Mucosa of gallbladder (tissue), 1 donor: ENCODE measurements around the gene STAM2. TPM values are rescaled to one million over a fixed set of nuclear protein-coding genes. Genes with fewer than 3 reads are reported as not detected.
"Not testable (repeated sequence)": the region's sequence is repeated elsewhere in the genome, so short reads cannot be mapped to it uniquely, and the experiment has no call there.

Experiments
- DNase-seq: peaks from one replicate; pipeline ENCODE4 v3.0.0-alpha.2; 2020; ENCODE audit warnings: low spot score
- total RNA-seq: library from RNA; stranded (reverse); gene quantifications from one replicate; pipeline ENCODE4 v1.2.1, GENCODE V29; 2021
- donor health status: DM: no; HTN: no; CAD: no.

STAM2 gene
- total RNA-seq, 1 donor from 2014 or later: 31.6 TPM

DNA sequence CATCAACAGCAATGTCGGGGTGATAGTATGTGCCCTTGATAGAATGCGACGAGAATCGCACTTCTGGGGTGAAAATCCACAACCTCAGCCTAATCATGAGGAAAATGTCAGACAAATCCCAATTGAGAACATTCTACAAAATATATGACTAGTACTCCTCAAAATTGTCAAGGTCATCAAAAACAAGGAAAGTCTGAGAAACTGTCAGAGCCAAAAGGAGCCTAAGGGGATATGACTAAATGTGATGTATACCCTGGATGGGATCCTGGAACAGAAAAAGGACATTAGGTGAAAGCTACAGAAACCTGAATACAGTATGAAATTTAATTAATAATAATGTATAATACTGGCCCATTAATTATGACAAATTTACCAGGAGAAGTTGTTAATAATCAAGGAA lies 69.1 kb downstream of the STAM2 start:
- no peak for DNase-seq

DNA sequence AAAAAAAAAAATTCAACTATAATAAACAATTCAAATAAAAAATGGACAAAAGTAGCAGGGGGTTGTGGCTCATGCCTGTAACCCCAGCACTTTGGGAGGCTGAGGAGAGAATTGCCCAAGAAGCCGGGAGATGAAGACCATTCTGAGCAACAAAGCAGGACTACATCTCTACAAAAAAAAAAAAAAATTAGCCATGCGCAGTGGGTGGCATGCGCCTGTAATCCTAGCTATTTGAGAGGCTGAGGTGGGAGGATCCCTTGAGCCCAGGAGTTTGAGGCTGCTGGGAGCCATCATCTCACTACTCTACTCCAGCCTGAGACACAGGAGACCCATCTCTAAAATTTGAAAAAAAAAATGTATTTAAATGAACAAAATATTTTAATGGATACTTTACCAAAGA lies 72.3 kb downstream of the STAM2 start:
- no peak for DNase-seq

DNA sequence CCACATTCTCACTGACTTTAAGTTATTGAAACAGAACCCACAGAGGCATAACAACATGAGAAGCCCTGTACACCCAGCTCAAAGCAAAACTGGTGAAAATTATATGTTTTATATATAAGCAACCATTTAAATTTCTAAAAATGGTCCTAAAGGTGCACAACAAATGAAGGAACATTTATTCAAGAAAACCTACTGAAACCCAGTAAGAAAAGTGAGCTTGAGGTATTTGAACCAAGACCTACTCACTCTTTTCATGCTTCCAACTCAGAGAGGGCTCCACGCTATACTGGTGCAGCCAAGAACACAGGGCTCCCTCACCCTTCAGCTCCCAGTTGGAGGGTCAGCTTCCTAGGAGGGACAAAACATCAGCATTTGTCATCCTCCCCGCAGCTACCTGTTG lies 74.6 kb downstream of the STAM2 start:
- DNase-seq: no peak

DNA sequence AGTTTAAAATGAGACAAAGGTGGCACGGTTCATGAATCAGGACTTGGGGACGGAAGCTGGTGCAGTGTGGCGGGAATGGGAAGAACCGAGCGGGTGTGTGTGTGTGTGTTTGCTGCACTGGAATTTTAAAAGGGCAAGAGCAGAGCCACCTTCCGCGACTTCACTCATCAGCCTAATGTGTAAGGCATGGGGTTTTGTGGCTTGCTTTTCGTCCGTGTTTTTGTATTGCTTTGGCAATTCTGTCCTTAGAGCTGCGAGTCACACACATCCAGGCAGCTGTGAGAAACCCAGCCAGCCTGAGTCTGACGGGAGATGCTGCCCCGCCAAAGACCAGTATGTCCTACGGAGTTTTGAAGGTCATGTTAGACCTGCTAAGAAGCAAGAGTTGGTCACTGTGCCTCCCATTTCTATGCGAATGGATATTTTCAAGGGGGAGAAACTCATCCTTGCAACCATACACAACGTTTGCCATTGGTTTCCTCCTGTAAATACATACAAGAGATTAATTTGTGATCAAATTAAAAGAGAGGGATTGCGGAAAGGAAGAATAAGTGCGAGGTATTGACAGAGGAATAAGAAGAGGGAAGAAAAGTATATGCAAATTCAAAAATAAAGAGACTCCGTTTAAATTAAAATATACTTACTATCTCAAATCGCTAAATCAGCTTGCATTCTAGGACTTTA lies 76.1 kb downstream of the STAM2 start:
- no peak for DNase-seq

DNA sequence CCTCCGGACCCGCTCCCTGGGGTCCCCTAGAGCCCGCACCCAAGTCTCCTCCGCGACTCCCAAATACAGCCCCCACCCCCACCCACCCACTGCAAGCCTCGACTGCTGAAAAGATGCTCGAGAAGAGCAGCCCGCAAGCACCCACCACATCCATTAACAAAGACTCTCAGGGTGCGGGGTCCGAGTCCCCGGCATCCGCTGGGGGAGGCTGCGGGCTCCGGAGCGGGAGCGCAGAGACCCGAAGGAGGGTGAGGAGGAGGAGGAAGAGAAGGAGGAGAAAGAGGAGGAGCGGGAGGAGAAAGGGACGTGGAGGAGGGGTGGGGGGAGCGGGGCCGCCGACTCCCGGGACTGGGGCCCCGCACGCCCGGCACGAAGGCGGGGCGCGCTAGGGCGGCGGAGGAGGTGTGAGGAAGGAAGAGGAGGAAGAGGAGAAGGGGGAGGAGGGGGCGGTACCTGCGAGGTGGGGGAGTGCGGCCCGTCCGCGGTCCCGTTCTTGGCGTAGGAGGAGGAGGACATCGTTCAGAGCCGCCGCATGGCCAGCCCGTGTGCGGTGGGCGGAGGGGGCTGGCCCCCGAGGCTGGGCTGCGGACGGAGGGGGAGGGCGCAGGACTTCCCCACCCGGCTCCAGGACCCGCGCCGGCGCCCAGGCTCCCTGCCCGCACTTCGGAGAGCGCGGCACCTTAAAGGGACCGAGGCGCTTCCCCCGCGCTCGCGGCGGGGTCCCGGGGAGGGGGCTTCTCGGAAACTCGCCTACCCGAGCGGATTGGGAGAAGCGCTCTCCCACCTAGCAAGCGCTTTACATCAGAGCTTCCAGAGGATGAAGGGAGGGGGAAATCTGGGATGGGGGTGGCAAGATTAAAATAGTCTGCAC lies 76.8 kb downstream of the STAM2 start, which contains the start of gene CACNB4:
Gene CACNB4 (minus strand): TSS at position 549 of the 871 bp plus-strand sequence.
- no peak for DNase-seq

DNA sequence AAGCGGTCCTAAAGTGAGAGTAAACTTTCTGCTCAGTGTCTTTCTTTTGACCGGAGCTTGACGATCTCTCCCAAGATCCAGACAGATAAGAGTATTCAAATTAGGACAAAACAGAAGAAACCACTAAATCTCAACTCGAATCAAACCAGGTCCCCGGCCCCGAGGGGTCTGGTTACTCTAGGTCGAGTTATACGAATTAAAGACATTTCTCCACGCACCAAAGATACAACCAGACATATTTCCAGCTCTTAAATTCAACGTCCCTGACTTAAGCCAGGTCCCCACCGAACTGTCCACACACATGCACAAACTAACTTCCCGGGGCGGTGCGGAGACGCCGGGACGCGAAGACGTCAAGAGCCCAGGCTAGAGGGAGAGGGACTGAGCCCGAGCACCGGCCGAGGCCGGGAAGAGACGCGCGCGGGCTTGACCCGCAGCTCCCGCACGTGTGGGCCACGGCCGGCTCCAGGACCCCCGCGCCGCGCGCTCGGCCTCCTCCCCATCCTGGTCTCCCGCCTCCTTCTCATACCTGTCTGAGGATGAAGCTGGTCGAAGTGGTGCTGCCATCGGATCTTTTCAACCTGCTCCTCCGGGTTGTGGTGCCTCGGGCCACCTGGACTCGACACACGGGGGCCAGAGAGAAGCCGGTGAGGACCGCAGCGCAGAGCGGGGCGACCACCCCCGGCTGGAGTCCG lies 77.6 kb downstream of the STAM2 start:
- DNase-seq: no peak

DNA sequence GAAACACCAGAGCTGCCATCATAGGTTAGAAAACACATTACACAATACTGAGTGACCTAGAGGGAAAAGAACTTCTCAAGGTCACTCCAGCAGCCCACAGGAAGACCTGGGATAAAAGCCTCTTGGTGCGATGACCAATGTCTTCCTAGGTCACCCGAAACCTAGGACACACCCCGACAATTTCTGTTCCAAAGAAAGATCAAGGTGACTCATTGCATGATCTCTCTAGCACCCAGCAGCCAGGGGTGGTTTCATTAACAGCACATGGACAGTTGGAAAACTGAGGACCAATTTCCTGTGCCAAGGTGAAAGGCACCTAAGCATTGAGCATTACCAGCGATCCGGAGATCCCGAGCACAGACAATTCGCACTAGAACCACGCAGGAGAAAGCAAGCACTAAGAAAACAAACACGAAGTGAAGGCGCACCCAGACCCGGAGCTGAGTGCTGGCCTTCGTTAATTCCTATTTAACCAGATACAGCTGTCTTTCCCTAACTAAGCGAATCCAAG lies 78.2 kb downstream of the STAM2 start:
- DNase-seq: no peak

DNA sequence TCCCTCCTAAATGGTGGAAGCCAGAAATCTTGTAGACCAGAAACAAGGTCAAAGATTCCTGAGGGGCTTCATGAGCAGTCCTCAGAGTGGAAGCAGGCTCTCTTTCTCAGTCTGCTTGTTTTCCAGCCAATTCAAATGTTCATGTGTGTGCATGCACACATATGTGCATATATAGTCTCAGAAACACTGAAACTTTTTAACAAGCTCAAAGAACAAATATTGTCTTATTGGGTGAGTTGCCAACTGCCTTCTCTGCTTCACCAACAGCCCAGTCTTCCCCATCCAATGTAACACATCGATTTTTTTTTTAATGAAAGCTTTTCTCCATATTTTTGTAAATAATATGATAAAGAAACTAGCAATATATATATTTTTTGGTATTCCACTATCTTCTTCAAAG lies 80.4 kb downstream of the STAM2 start:
- no peak for DNase-seq

DNA sequence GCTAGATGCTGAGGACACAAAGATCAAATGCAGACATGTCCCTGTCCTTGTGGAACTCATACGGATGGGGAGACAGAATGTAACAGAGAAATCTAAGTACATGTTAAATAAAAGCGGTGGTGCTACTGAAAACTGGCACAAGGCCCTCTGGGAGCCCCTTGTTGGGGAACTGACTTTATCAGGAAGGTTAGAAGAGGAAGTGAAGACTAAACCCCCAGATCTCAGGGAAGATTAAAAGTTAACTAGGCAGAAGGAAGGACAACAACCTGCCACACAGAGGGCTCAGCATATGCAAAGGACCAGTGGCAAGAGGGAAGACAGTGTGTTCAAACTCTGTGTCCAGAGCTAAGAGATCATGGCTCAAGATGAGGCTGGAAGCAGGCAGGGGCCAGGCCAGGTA lies 81.5 kb downstream of the STAM2 start:
- no peak for DNase-seq

DNA sequence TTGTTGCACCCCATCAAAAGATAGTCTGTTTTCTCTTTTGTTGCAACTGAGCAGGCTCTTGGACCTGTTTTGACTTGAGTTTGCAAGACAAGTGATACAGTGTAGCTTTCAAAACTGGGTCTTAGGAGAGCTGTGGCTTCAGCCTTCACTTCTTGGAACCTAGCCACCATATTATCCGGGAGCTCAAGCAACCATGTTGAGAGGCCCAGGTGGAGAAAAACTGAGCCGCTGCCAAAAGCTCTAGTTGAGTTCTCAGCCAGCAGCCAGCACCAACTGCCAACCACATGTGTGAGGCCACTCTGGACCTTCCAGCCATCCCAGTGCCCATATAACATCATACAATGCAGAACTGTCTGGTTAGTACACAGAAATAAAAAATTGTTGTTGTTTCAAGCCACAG lies 82.1 kb downstream of the STAM2 start:
- no peak for DNase-seq

DNA sequence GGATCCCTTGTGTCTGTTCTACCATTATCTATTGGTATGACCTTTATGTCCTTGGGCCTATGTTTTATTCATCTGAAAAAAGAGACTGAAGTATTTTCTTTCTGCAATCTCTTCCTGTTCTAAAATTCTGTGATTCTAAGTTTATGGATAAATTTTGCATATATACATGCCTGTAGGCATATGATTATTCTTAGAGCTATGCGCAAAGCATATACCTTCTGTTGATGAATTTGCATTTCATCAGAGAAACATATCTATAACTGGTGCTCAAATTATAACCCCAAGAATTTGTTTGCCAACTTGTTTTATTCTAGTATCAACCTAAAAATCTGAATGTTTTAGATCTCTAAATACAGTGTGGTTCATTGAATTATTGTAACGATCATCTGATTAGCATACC lies 83.5 kb downstream of the STAM2 start:
- DNase-seq: no peak

DNA sequence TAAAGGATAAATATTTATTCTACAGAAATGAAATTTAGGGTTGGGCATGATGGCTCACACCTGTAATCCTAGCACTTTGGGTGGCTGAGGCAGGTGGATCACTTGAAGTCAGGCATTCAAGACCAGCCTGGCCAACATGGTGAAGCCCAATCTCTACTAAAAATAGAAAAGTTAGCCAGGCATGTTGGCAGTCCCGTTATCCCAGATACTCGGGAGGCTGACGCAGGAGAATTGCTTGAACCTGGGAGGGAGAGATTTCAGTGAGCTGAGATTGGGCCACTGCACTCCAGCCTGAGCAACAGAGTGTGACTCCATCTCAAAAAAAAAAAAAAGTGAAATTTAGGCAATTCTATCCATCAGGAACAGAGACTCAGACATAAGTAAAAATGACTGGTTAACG lies 84.8 kb downstream of the STAM2 start:
- DNase-seq: not testable (repeated sequence)

DNA sequence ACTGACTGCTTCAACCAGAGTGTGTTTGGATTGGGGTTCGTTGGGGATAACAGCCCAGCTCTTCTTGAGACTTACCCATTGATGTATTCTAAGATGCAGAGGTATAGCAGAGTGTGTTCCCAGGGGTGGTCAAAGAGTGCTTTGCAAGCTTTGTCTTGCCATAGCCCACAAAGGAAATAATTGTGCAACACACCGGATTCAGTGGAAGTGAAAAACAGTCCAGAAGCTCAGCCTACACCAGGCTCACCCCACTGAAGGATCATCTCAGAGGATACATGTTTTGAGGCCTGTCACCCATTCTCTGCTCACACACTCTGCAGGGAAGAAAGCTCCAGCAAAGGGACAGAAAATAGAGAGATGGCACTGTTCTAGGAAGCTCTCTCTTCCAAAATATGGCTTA lies 86.3 kb downstream of the STAM2 start:
- DNase-seq: no peak

DNA sequence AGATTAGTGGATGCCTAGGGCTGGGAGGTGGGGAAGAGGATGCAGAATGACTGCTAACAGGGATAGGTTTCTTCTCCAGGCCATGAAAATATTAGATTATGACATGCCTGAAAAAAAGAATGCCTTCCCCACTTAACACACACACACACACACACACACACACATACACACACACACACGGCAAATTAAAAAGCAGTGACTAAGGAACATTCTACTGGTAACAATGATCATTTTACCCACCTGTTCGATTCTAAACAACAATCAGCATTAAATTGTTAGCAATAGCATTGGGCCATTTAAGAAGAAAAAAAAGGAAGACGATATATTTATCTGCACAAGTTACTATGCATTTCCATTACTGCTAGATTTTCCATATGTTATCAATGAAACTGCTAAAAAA lies 87.6 kb downstream of the STAM2 start:
- no peak for DNase-seq

DNA sequence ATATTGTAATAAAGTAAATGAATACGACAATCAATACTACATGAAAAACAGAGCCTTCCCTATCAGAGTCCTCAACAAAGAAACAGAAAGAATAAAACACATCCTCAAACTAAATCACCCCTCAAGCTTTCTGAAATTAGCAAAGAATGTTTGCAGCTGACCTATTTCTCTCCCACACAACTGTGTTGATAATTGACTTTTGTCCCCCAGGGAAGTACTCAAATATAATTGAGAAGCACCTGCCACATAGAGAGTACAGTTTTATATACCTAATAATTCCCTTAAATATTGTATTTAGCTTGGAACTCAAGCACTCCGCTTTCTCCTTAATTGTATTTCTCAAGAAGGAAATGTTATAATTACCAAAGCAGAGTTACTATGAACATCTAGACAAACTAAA lies 89.3 kb downstream of the STAM2 start:
- no peak for DNase-seq

DNA sequence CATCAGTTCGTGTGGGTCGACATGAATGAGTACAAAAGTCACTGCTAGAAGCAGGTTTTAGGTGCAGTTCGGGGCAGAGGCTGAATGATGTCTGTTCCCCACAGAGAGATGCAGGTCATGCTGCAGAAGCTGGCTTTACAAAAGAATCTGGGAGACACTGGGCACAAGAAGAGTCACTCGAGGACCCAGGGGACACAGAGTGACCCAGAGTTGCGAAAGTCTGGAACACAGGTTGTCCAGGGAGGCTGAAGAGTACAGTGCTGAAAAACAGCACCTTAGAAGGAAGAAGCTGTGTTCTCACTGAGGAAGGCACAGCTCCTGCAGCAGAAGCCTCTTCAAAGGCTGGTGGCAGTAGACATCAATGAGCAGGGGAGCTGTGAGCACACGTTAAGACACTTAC lies 91.5 kb downstream of the STAM2 start:
- no peak for DNase-seq

DNA sequence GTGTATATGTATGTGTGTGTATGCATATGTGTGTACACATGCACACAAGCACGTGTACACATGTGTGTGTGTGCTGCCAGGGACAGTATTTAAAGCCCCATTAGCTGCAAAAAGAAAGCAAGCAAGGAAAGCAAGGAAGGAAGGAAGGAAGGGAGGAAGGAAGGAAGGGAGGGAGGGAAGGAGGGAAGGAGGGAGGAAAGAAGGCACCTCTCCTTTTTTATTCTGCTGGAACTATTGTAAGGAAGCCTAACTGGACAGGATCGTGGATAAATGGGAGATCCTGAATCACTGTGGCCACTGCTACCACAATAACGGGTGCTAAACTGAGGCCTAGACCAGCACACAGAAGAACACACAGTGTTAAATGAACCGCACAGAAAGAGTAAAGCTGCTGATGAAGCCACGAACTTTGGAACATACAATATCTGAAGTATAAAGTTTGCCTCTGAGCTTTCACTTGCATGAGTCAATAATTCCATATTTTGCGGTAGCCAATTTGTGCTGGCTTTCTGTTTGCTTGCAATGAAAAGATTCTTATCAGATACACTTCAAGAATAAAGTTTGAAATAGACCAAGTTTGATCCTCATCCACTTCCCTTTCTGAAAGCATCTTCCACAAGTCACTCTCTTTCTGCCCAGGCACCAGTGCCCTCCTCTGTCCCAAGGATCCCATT lies 92.2 kb downstream of the STAM2 start:
- no peak for DNase-seq

DNA sequence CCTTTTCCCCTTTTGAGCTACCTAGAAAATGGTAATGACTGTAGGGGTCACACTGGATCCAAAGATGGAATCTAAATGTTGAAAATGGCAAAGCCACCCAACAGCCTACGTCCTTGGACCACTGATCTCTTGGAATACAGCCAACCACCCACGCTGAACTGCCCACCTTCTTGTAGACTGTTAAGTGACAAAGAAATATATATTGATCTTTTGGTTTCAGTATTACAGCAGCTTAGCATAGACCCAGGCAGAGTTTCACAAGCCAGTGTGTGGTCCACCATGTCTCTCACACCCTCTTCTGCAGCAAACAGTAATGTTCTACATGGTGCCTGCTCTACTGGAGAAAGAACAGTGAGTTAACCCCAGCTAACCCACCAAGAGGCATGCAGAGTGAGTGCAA lies 96.9 kb downstream of the STAM2 start:
- no peak for DNase-seq

DNA sequence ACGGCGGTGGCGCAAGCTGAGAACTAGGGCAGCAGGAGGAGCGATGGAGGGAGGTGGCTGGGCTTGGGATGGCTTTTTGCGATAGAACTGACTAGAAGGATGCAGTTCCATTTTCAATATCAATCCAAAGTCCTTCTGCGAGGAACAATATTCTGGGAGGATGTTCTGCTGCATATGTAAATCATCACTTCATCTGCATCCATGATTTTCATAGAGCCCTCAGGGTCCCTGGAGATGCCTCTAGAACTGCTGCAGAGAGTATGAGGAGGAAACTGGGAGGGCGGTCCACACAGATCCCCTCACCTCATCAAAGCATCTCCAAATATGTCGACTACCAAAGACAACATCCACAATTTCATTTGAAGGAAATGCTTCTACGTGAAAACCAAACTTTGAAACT lies 97.5 kb downstream of the STAM2 start:
- DNase-seq: no peak

DNA sequence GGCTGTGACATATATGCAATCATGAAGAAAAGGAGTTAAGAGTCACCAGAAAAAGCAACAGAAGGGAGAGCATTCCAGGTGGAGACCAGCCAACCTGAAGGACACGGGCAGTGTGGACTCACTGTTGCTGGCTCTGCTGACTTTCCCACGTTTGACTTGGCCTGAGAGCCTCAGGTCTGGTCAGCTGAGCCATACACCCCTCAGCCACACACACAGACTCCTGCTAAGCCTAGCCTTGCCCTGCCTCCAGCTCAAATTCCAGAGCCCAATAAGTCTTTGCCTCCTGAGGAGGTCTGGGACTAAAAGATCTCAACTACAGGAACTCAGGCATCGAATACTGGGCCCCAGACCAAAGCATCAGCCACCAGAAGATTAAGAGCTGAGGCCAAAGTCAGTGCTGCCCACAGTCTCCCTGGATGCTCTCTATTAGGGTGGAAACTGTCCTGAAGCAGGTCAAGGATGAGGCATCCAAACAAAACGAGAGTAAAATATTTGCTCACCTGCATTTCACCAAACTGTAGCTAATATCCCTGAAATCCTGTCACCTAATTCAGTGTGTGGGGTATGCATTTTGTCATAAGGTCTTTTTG lies 100.0 kb downstream of the STAM2 start:
- DNase-seq: no peak

DNA sequence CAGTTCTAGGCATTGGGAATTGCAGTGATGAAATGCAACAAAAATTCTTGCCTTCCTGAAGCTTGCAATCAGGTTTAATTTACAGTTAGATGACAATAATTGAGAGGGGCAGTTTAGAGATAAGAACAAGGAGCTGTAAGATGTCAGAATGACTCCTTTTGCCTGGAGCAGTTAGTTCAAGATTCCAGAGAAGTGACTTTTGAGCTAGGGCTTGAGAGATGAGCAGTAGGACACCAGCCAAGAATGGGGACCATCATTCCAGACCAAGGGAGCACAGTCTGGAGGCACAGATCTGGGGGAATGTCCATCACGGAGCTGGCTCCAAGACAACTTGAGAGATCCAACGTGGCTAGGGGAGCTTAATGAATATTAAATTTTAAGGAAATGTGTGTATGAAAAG lies 103.6 kb downstream of the STAM2 start:
- no peak for DNase-seq

DNA sequence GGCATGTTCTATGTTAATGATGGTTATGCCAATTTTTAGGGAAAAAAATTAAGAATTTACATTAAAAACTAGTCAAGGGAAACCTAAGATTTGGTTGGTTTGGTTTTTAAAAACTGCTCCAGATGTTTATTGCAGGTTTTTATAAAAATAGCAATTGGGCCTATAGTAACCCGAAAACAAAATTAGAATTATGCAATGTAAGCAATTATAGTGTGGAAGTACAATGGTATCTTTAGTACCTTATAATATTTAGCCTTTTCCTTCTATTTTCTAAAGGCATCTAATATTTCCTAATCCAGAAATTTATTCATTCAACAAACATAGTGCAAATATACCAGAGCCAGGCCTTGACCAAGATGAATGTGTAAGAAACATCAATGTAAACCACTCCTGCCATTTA lies 104.0 kb downstream of the STAM2 start:
- DNase-seq: no peak
